Stimulated activated CD4-positive, alpha-beta T cell treated with anti-CD3 and anti-CD28 coated beads, Interleukin-2, amount 100 ng/mL, for 48 hours (primary cell): ENCODE data around the gene FCHO1.

ENCODE experiments used
- DNase-seq, 2 donors: peaks; one replicate each; pipeline ENCODE4 v3.0.0-alpha.2; 2020

The FCHO1 gene

DNA sequence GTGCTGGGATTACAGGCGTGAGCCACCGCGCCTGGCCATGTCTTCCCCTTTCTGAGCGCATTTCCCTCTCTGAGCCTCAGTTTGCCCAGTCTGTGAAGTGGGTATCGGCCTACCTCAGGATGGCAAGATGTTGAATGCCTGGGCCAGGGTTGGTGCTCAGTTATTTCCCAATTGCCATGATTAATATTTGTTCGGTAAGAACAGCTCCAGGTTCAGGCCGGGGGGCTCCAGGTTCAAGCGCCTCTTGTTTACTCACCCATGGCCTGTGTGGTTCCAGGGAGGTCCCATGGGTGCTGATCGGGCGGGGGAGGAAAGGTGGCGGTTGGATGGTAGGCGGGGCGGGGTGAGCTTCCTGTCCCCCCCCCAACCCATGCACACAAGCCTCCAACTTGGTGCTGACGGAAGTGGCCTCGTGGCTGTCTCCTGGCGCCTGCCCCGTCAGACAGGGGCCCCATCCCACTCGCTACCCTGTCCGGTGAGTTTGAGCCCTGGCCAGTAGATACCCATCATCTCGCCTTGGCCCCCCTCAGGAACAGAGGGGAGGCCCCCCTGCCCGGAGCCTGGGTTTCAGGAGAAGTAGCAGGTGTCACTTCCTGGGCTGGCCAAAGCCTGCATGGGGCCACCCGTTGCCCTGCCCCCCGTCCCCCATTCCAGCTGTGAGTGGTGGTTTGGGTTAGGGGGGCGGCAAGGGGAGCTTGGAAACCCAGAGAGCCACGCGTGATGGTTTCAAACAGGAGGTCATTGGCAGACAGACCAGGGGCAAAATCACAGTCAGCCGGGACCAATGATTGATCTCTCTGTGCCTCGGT, at the start of gene FCHO1:
Gene FCHO1 (plus strand): TSS at position 375 of the 809 bp plus-strand sequence. CDS start 3,688 bp downstream, outside the sequence.
- peak; percentile 69 to 72 for DNase-seq

GRCh38 chr19:17703824-17704463, 47.3 kb upstream of the FCHO1 start:
- DNase-seq, result peak; percentile 71 to 77

DNA sequence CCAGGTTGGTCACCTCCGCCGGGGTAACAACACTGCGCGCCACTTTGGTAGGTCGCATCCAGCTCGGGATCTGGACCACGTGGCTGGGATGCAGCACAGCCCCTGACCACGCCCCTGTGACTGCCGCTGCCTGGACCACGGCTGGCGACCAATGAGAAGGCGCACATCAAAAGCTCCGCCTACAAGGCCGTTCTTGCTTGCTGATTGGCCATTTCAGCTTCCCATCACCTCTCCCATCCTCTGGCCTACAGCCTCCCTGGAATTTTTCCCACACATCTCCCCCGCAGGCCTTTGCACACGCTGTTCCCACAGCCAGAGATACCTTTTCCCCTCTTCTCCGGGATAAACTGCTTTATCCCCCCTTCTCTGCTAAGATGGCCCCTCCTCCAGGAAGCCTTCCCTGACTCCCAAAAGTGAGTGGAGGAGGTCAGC, 44.5 kb upstream of the FCHO1 start:
- no peak for DNase-seq

- DNase-seq, result no peak
These were observed 39.4 kb upstream of the FCHO1 start for GRCh38 chr19:17711851-17712250.

DNA sequence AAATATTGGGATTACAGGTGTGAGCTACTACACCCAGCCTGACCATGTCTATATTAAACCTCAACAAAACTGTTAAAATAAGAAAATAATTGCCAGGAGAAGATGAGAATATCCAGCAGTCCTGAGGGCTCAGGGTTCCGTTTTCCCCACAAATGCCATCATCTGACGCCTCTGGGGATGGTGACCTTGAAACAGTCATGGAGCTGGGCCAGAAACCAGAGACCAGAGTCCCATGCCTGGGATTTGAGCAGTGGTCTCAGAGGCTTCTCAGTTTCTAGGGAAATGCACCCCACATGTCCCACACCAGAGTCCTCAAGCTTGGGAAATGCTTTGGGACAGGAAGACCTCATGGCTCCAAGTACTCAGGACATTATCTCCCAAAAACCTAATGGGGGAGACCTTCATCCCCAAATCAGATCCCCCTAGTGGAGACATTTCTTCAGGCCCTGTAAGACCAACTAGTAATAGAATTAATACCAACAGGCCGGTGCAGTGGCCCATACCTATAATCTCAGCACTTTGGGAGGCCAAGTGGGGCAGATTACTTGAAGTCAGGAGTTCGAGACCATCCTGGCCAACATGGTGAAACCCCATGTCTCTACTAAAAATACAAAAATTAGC, 34.9 kb upstream of the FCHO1 start:
- DNase-seq, result no peak

GRCh38 chr19:17718550-17718946, 32.7 kb upstream of the FCHO1 start:
- DNase-seq, result no peak

DNA sequence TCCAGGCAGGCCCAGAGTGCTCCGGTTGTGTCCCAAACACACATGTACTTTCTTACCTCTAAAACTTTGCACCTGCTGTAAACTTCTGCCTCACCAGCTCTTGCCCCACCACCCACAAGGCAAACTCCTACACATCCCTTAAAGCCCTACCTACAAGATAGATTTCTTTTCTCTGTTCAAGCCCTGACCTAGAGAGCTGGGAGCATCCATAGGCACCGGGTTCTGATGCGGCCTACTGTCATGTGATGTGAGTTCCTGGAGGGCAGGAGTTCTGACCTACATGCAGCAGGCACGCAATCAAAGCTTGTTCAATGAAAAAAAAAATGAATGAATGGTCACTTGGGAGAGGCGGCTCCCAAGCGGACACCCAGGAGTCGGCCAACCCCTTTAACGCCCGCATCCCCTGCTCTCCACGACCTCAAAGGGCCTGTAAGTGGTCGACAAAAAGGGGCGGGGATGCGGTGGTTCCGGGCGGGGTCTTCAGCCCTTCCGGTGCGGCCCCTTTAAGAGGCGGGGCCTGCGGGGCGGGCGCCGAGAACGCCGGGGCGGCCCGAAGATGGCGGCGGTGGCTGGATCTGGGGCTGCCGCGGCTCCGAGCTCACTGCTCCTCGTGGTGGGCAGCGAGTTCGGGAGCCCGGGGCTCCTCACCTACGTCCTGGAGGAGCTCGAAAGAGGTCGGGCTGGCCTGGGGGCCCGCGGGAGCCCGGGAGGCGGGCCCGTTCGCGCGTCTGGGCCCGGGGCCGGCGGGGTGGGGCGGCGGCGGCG, 32.1 kb upstream of the FCHO1 start, which contains the start of gene MAP1S:
Gene MAP1S (plus strand): TSS at position 534 of the 765 bp plus-strand sequence. CDS start 23 bp downstream, at position 557.
- peak; percentile 61 to 66 for DNase-seq

DNA sequence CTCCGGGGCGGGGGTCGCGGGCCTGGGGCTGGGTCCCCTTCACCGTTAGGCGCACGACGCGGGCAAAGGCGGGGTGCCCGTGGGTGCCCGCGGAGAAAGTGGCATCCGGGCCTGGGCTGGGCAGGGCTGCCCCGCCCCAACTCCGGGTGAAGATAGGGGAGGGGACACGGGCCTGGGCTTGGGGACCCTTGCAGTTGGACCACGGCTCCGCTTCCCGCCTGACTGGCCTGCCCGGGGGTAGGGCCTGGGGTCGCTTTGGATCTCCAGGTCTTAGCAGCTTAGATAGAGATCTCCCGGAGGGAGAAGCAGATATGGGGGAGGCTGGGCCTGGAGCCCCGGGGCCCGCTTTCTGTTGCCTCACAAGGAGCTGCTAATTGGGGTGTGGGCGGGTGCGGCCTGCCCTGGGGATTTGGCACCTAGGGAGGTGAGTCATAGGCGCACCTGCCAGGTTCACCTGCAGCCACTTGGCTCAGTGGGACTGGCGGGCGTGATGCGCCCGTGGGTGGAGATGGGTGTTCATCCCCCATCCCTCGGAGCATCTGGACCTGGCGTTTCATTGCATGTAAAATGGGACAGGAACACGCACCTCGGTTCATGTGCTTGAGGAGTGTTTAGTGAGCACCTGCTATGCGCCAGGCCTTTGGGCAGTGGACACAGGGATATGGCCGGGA, 31.4 kb upstream of the FCHO1 start:
- no peak for DNase-seq

GRCh38 chr19:17720440-17720839, 30.8 kb upstream of the FCHO1 start:
- DNase-seq, result no peak

GRCh38 chr19:17721111-17721628, 30.1 kb upstream of the FCHO1 start:
- no peak for DNase-seq

GRCh38 chr19:17721821-17722220, 29.5 kb upstream of the FCHO1 start:
- DNase-seq, result no peak

- no peak for DNase-seq
These were observed 28.5 kb upstream of the FCHO1 start for GRCh38 chr19:17722655-17723240.

- no peak for DNase-seq
These were observed 26.6 kb upstream of the FCHO1 start for GRCh38 chr19:17724655-17725054.

GRCh38 chr19:17725422-17726078, 25.7 kb upstream of the FCHO1 start:
- no peak for DNase-seq

DNA sequence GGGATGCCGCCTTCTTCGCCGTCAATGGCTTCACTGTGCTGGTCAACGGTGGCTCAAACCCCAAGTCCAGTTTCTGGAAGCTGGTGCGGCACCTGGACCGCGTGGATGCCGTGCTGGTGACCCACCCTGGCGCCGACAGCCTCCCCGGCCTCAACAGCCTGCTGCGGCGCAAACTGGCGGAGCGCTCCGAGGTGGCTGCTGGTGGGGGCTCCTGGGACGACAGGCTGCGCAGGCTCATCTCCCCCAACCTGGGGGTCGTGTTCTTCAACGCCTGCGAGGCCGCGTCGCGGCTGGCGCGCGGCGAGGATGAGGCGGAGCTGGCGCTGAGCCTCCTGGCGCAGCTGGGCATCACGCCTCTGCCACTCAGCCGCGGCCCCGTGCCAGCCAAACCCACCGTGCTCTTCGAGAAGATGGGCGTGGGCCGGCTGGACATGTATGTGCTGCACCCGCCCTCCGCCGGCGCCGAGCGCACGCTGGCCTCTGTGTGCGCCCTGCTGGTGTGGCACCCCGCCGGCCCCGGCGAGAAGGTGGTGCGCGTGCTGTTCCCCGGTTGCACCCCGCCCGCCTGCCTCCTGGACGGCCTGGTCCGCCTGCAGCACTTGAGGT, 25.0 kb upstream of the FCHO1 start:
- no peak for DNase-seq

GRCh38 chr19:17726964-17727773, 24.1 kb upstream of the FCHO1 start:
- DNase-seq, result no peak

DNA sequence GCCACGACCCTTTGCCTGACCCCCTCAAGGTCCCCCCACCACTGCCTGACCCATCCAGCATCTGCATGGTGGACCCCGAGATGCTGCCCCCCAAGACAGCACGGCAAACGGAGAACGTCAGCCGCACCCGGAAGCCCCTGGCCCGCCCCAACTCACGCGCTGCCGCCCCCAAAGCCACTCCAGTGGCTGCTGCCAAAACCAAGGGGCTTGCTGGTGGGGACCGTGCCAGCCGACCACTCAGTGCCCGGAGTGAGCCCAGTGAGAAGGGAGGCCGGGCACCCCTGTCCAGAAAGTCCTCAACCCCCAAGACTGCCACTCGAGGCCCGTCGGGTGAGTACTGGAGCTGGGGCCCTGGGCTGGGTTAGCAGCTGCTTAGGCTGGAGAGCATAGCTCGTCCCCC, 23.4 kb upstream of the FCHO1 start:
- DNase-seq, result no peak

- DNase-seq, result no peak
These were observed 18.1 kb upstream of the FCHO1 start for GRCh38 chr19:17733127-17733526.

GRCh38 chr19:17734146-17734545, 17.1 kb upstream of the FCHO1 start:
- no peak for DNase-seq

DNA sequence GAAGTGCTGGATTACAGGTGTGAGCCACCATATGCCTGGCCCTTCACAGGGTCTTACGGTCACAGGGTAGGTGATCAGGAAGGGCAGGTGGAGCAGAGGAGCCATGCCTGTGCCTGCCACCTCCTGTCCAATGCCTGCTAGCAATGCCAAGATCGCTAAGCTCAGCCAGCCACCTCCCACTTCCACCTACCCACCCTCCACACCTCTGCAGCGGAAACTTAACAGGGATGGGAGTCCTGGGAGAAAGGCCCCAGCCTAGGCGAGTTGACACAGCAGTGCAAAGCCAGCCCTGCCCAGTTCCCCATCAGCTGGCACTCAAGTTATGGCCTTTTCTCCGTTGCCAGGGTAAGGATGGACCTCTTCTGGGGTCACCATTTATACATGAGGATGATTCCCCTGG, 15.9 kb upstream of the FCHO1 start:
- DNase-seq, result no peak
